ENCODE results near the gene PHACTR1. TPM values are rescaled to one million over a fixed set of nuclear protein-coding genes. Genes with fewer than 3 reads are reported as not detected.

PHACTR1 gene
- total and polyA plus RNA-seq, 9 of the 15 experiments (the other 6 are each of a cell fraction or from before 2014, with no cell fraction given): 11.5 to 32.6 (median 22.0) TPM

GRCh38 chr6:13328076-13328874 lies 611.7 kb downstream of the PHACTR1 start, which contains the start of gene TBC1D7 (continued):
- TF ChIP-seq ZBTB9 (CRISPR knock-in tag; IDR thresholded peaks at IDR 0.05) (no peak; the same call in none of the 2 replicates), ATF4 (CRISPR knock-in tag; IDR thresholded peaks at IDR 0.05) (peak; percentile 44; the same call in 1 of the 2 replicates), ZNF212 (CRISPR knock-in tag; IDR thresholded peaks at IDR 0.05) (no peak), HNRNPK (IDR thresholded peaks at IDR 0.05; ENCODE audit: low read depth, low read length, poor library complexity, severe bottlenecking) (no peak), CBFA2T2 (conservative IDR thresholded peaks at IDR 0.05) (no peak), MED1 (CRISPR knock-in tag; IDR thresholded peaks at IDR 0.05; ENCODE audit: borderline replicate concordance) (no peak), ZNF143 (CRISPR knock-in tag; IDR thresholded peaks at IDR 0.05) (no peak), ATF7 (IDR thresholded peaks at IDR 0.05) (peak; percentile 88), HBP1 (CRISPR knock-in tag; IDR thresholded peaks at IDR 0.05) (no peak), REST (IDR thresholded peaks at IDR 0.05; ENCODE audit: borderline replicate concordance) (peak; percentile 20; the same call in 1 of the 2 replicates), REST (CRISPR knock-in tag; IDR thresholded peaks at IDR 0.05; ENCODE audit: low read depth) (no peak; the same call in 1 of the 2 replicates), ZNF134 (CRISPR knock-in tag; conservative IDR thresholded peaks at IDR 0.05) (no peak), ZNF695 (CRISPR knock-in tag; IDR thresholded peaks at IDR 0.05) (no peak)
- TF ChIP-seq, protein P1, sequence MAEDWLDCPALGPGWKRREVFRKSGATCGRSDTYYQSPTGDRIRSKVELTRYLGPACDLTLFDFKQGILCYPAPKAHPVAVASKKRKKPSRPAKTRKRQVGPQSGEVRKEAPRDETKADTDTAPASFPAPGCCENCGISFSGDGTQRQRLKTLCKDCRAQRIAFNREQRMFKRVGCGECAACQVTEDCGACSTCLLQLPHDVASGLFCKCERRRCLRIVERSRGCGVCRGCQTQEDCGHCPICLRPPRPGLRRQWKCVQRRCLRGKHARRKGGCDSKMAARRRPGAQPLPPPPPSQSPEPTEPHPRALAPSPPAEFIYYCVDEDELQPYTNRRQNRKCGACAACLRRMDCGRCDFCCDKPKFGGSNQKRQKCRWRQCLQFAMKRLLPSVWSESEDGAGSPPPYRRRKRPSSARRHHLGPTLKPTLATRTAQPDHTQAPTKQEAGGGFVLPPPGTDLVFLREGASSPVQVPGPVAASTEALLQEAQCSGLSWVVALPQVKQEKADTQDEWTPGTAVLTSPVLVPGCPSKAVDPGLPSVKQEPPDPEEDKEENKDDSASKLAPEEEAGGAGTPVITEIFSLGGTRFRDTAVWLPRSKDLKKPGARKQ (CRISPR knock-in tag; IDR thresholded peaks at IDR 0.05): no peak
